HG03432 (cell line): ENCODE results near the gene PTPRZ1.

Experiments used
- ATAC-seq: cut with Tn5 transposase; IDR thresholded peaks from one replicate; pipeline ENCODE4 v1.9.1; 2021; ENCODE audit warnings: mild to moderate bottlenecking, moderate library complexity; ENCODE audit not compliant: unreplicated experiment

Gene PTPRZ1

GRCh38 chr7:121953164-121953563 is 80.2 kb downstream of the PTPRZ1 start:
- no peak for ATAC-seq

GRCh38 chr7:121953601-121954000 is 80.6 kb downstream of the PTPRZ1 start:
- no peak for ATAC-seq

- peak; percentile 83 for ATAC-seq
Measured at GRCh38 chr7:121954803-121955202, 81.8 kb downstream of the PTPRZ1 start.

GRCh38 chr7:121957626-121958025 is 84.7 kb downstream of the PTPRZ1 start:
- no peak for ATAC-seq

GRCh38 chr7:121960678-121961077 is 87.7 kb downstream of the PTPRZ1 start:
- no peak for ATAC-seq

- ATAC-seq = no peak
Measured at GRCh38 chr7:121961089-121961867, 88.3 kb downstream of the PTPRZ1 start.

GRCh38 chr7:121966276-121966934 is 93.4 kb downstream of the PTPRZ1 start:
- ATAC-seq = no peak

GRCh38 chr7:121966935-121967332 is 94.0 kb downstream of the PTPRZ1 start:
- no peak for ATAC-seq

GRCh38 chr7:121985476-121986030 is 112.6 kb downstream of the PTPRZ1 start:
- ATAC-seq = no peak

GRCh38 chr7:121992068-121992467 is 119.1 kb downstream of the PTPRZ1 start:
- no peak for ATAC-seq

- peak; percentile 95 for ATAC-seq
Measured at GRCh38 chr7:121994625-121995410, 121.9 kb downstream of the PTPRZ1 start.

- ATAC-seq = no peak
Measured at GRCh38 chr7:122006687-122007086, 133.7 kb downstream of the PTPRZ1 start.

- ATAC-seq = no peak
Measured at GRCh38 chr7:122010116-122010515, 137.2 kb downstream of the PTPRZ1 start.

- ATAC-seq = peak; percentile 60
Measured at GRCh38 chr7:122013065-122013464, 140.1 kb downstream of the PTPRZ1 start.

GRCh38 chr7:122013630-122014029 is 140.7 kb downstream of the PTPRZ1 start:
- ATAC-seq = peak; percentile 20

GRCh38 chr7:122014697-122015096 is 141.7 kb downstream of the PTPRZ1 start:
- no peak for ATAC-seq

GRCh38 chr7:122018032-122018431 is 145.1 kb downstream of the PTPRZ1 start:
- no peak for ATAC-seq

- no peak for ATAC-seq
Measured at GRCh38 chr7:122027058-122027457, 154.1 kb downstream of the PTPRZ1 start.

GRCh38 chr7:122033641-122034040 is 160.7 kb downstream of the PTPRZ1 start:
- ATAC-seq = no peak

GRCh38 chr7:122035876-122036275 is 162.9 kb downstream of the PTPRZ1 start:
- ATAC-seq = no peak

GRCh38 chr7:122038134-122038533 is 165.2 kb downstream of the PTPRZ1 start:
- ATAC-seq = no peak
